Hepatic stellate cell (primary cell): ENCODE results near the gene TREM1.

Experiments used
- DNase-seq: peaks from one replicate; pipeline ENCODE4 v3.0.0; 2011; ENCODE audit warnings: low spot score

The TREM1 gene

DNA sequence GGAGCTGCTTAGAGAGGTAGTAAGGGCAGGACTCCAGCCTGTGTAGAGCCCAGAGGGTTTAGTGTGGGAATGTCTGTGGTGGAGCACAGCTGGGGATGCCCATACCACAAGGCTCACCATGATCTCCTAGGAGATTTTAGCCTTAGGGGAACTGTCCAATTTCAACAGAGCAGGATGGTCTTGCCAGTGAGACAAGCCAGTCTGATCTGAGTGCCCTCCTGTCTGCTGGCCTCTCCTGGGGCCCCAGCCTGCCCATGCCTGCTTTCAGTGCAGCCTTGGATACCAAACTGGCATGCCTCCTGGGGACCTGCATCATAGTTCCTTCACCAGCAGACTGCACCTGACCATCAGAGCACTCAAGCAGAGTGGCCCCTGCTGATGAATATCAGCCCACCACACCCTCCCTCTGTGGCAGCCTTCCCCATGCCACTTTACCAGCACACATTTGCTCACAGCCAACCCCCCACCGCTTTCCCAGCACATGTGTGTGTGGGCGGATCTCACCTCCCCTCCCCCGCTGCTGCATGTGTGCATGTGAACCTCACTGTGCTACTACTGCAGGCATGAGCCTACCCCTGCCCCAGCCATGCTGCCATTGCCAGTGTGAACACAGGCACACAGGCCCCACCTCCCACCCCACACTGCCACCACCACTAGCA is 7.9 kb upstream of the TREM1 start:
- no peak for DNase-seq

DNA sequence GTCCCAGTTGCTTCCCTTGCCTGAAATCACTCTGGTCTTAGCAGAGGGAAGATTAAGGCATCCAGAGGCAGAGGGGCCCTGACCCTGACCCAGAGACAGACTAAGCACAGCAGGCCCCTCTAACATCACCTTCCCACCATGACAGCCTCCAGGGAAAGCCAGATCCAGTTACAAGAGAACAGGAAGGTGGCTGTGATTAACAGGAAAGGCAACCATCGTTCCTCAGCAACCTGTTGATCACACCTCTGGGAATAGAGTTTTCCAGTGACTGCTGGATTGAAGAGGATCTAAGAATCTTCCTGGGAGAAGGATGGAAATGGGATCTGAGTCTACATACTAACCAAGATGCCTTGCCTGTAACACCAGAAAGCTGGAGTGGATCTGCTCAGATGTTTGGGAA is 5.2 kb upstream of the TREM1 start:
- no peak for DNase-seq

DNA sequence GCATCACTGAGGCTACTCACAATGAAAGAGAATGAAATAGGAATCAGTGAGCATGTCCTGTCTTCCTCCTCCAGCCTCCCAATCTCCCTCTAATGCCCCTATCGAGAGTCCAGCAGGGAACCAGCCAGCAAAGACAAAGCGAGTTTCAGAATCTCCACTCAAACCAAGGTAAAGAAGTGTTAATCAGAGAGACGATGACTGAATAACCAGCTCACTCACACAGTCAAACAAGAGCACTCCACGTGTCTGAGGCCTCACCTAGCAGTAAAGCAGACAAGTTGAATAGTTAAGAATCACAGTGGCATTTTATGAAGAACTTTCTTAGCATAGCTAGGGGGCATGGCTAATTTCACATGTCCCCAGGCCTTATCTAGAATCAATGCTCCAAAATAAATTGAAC is 3.3 kb upstream of the TREM1 start:
- no peak for DNase-seq

DNA sequence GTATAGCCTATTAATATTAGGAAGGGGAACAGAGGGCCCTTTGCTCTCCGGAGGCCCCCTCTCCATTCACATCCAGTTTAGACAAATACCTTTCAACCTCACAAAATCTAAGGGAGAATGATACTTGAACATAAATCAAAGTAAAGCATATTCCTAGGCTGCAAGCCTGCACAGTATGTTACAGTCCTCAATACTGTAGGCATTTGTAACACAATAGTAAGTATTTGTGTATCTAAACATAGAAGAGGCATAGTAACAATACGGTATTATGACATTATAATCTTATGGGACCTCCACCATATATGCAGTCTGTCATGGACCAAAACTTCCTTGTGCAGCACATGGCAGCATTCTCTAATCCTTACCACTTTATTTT is 2.3 kb upstream of the TREM1 start:
- no peak for DNase-seq

DNA sequence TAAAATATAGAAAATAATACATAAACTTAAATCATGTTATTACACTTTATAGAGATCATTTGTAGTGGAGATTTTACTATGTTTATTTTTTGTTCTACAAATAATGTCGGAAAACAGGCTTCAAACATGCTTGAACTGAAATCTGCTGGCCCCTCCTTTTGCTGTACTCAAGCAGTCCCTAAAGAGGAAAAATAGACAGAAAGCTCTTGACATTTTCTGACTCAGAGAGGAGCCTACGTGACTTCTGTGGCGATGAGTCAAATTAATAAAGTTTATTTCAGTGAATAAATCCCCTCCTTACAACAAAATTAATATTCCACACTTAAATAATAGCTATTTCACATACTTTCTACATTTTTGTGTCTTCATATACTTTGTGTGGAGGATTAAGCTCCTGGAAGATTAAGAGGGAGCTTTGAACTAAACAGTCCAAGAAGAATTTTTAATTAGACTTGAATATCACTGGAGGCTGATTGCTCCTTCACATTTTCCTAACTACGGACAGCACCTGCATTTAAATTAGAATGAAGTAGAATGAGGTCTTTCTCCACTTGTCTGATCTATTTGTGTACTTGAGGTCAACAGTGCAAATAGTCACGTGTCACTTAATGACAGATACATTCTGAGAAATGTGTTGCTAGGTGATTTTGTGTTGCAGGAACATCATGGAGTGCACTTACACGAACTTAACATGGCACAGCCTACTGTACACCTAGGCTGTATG is 1.7 kb upstream of the TREM1 start:
- no peak for DNase-seq

DNA sequence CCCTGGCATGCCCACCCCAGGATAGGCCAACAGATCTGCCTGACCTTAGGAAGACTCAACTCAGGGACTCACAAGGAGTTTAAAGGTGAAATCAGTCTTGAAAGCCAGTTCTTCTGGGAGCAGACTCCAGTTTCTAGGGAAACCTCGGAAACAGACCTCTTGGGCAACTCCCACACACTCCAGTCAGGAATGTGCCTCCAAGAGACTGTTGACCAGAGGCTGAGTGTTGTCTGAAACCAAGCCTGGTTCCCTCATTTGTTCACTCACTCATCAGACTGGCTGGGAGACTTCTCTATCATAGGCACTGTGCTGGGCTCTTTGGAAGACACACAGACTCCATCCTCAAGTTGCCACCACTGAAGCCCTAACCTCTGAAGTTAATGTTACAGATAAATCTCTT is 1.8 kb downstream of the TREM1 start:
- peak; percentile 13 for DNase-seq

DNA sequence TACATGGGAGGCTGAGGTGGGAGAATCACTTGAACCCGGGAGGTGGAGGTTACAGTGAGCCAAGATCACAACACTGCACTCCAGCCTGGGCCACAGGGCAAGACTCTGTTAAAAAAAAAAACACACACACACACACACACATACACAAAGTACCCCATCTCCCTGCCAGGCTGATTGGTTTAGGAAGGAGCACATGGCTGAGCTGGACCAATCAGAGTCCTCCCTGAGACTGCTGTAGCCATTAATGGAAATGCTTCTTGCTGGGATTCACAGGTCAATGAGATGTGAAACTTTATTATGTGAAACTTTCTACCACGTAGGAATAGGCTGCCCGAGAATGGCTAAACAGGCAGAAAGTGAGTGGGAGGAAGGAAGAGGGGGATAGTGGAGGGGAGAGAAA is 2.9 kb downstream of the TREM1 start:
- DNase-seq, result no peak

DNA sequence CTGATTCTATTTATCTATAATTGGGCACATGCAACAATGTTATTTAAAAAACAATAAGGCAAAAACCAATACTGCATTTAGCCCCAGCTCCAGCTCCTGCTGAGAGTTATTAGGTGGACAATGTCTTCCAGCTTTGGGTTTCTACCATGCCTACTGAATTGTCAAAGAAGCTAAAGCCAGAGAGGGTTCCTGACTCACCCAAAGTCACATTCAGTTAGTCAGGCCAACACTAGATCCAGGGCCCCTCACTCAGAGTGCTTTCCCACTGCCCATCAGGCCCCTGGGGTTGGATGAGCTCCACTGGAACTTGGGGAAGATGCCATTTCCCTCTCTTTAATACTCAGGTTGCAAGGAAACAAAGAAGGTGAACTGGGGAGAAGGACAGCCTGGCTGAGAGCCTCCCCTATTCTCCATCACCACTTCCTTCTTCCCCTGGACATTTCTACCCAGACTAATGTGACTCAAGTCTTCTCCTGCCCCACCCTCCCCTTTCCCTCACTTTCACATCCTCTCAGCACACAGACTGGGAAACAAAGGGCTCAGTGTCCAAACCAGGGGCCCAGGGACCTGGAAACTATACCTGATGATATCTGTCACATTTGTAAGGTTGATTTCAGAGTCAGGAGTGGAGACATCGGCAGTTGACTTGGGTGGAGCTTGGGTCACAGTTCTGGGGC is 6.0 kb downstream of the TREM1 start:
- DNase-seq, result no peak

DNA sequence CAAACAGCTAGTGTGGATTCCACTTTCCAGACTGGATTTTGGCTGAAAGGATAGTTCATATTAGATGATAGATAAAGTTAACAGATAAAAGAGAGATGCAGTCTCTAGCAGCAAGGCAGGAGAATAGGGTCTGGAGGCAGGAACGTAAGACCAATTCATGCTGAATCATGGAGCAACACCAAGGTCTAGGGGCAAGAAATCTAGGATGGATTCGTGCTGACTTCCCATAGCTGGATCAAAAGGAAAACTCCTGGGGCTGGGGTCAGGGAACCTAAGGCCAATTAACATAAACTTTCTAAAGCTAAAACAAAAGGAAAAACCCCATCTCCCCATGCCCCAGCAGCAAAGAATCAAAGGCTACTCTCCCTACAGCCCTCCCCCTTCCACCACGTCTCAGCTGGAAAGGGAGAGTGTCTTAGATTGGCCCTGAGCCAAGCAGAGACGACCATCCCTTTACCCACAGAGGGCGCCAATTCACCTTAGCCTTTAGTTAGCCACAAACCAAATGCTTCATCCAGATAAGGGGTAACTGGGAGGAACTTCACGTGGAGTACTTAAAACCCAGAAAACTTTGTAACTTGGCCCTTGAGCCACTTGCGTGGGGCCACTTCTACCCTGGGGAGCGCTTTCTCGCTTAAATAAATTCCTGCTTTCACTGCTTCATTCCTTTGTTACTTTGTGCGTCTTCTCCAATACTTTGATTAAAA is 7.6 kb downstream of the TREM1 start:
- DNase-seq, result no peak

DNA sequence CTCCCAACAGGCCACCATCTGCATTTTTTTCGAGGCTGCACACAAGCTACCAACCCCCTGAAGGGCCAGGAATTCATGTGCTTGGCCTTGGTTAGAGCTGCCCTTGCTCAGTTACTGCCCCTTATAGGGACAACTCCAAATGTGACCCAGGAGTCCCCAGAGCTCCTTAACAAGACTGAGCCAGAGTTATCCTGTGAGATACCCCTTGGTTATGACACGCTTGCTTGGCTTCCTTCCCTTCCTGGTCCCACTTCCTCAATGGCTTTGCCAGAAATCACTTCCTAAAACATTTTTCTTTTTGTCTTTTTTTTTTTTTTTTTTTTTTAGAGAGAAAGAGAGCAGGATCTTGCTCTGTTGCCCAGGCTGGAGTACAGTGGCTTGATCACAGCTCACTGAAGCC is 8.9 kb downstream of the TREM1 start:
- no peak for DNase-seq

DNA sequence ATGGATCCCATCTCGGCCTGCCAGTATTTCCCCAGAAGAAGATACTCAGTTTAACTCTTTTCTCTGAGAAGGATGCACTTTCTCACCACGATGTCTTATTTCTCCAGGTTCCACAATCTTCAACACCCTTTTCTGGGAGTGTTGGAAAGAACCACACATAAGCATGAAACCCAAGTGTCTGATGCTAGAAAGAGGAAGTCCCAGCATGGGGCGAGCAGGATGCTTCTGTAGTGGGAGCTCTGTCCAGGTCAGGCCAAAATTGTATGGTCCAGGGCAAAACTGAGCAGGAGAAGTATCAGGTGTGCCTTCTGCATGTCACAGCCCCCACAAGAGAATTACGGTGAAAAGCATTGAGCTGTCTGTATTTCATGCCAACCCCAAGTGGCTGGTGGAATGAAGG is 11.0 kb downstream of the TREM1 start:
- DNase-seq, result no peak

DNA sequence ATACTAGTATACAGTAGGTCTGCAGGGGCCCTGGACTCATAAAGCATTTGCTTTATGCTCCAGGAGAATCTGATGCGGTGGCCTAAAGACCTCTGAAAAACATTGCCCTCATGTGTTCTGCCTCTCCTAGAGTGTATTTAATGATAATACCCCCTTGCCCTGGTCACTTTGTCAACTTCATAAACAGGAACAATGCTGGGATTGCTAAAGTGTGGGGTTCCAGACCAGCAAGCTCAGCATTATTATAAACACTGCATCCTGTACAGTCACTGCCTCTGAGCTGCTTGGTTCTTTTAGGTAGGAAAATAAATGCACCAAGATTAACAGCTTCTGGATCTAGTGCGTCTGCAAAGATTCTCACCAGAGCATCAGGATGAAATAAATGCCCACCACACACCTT is 12.2 kb downstream of the TREM1 start:
- no peak for DNase-seq

DNA sequence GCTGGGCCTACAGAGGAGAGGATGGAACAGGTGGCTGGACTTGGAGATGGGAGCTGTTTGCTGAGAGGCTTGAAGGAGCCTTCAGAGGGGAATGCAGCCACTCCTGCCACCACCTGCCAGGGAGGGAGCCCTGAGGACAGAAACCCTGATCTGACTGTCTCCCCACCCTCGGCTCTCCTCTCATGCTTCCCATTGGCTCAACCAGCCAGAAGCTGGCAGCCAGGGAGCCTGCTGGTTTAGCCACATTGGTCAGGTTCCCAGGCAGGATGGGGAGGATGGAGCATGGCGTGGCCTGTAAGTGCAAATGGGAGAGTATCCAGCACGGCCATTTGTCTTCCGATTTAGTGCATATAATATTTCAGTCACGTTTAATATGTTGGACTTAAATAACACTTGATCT is 12.8 kb downstream of the TREM1 start:
- DNase-seq, result no peak

DNA sequence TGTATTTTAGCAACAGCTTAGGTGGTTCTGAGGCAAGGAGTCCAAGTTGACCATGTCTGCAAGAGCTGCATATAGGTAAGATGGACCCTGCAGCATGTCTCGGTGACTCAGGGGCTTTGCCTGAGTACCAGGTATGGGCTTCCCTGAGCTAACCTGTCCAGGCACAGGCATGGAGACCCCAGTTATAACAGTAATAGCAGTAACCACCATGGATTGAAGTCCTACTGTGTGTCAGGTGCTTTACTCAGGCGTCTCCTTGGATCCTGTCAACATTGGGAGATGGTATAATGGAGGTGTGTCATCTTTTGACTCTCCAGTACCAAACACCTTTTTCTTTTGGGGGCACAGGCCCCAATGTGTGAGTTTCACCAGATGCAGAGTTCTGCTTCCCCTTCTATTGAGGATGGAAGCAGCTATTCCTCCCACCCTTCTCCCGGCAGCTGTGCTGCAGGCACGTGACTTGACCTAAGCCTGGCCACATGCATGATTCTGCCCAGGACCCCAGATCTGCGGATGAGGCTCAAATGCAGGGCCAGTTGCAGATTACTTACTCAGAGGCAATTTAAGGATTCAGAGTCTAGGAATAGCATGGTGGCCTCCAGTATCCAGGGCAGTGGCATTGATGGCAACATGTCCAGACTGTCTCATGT is 13.8 kb downstream of the TREM1 start:
- DNase-seq, result no peak

DNA sequence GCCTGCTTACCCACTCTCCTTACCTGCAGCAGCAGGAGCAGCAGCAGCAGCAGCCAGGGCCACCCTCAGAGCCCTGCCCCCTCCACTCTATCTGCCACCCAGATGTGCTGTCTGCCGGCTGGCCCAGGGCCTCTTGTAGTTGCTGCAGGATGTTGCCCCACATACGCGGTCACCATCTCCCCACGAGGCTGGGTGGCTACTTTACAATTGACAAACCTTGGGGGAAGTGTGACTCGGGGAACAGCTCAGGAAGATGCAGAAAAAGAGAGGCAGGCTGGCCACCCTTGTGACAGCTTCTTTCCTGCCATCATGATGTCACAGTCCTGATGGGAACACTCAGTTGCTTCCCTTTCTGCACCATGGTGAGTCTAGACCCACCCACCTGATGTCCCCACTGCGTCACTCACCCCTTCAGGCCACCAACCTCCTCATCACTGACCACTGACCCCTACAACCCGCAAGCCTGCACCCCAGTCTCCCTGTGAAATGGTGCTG is 14.5 kb downstream of the TREM1 start:
- DNase-seq, result no peak

DNA sequence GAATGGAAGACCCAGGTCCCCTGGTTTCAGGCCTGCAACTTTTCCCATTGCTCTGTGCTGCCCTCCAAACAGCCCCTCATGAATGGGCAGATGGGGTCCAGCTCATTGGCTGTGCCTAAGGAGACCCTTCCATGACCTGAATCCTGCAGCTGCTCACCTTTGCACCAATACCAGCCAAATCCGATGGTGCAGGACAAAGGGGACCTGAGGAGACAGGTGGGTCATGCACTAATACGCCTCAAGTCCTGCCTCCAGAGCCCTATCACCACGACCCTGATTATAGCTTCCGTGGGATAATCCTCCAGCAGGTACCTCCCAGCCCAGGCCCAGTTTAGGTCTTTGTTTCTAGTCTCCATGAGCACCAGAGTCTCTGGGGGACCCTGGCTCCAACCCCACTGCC is 16.8 kb downstream of the TREM1 start:
- no peak for DNase-seq

DNA sequence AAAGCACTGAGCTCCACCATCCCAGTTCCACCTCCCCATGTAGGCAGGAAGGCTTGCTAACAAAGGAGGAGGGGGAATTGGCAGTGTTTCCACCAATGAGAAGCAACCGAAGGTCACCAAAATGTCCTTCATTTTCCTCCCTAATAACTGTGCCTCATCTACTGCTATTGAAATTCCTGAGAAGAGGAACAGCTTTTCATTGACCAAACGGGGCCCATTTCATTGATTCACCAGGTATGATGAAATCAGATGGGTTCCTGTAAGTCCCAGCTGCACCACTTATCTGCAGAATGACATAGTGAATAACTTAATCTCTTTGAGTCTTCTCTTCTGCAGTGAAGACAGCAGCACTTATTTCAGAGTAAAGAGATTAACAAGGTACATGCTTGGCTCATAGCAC is 17.3 kb downstream of the TREM1 start:
- no peak for DNase-seq

DNA sequence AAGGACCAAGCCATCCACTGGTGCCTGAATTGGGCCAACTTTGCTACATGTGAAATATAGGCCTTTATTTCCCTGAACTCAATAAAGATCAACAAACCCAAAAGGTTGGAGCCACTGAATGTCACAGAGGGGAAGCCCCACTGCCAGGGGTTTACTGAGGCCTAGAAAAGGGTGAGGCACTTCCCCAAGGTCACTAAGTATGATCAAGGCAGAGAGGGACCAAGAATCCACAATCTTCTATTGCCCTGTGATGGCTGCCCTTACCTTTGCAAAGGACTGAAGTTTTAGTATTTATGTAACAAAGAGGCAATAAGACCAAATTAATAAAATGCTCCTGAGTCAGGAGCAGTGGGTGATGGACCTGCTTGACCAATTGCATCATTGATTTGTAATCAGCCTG is 18.0 kb downstream of the TREM1 start:
- no peak for DNase-seq

DNA sequence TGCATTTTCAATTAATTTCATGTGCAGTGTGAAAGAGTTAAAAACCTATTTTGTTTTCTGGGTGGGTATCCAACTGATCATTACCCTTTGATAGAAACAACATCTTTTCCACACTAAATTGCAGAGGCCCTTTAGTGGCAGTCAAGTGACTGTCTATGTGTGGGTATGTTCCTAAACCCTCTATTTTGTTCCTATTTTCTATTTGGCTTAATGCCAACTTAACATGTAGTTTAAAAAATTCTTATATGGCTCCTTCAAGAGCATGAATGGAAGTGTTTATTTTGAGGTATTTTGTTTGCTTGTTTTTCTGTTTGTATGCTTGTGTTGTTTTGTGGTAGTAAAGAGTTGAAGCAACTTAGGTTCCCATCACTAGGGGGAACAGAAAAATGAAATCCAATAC is 19.9 kb downstream of the TREM1 start:
- DNase-seq, result no peak

DNA sequence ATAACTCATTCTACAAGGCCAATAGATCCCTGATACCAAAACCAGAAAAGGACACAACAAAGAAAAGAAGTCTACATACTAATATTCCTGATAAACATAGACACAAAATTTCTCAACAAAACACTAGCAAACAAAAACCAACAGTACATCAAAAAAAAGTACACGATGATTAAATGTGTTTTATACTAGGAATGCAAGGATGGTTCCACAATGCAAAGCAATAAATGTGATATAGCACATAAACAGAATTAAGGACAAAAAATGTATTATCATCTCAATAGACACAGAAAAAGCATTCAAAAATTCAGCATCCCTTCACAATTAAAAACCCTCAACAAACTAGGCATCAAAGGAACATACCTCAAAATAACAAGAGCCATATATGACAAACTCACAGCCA is 23.2 kb downstream of the TREM1 start:
- no peak for DNase-seq

DNA sequence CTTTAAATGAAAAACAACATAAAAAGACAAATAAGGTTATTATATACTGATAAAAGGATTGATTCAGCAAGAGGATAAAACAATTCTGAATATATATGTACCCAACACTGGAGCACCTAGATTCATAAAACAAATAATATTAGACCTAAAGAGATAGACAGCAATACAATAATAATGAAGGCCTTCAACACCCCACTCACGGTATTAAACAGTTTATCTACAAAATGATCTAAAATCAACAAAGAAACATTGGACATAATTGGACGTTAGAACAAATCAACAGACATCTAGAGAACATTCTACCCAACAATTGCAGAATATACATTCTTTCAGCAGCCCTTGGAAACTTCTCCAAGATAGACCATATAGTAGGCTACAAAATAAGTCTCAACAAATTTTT is 24.1 kb downstream of the TREM1 start:
- DNase-seq, result no peak

DNA sequence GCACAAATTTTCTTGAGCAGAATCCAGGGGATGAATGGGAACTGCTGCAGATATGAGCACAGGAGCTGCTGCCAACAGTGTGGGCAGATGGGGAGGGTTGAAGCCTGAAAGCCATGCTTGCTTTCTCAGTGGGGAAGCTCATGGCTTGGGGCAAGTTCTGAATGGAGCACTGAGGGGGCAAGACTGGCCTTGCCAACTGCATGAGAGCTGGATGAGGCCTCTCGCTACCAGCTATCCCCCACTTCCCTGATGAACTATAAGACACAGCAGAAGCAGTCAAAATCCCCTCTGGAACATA is 28.3 kb downstream of the TREM1 start:
- no peak for DNase-seq
